IPS-18c (cell line): ENCODE data around the gene NRTN.
"Not testable (repeated sequence)": the region's sequence is repeated elsewhere in the genome, so short reads cannot be mapped to it uniquely, and the experiment has no call there.

ENCODE experiments used
- H3K4me3 ChIP-seq: 2 replicates; pipeline ENCODE4 v1.7.0; 2013; ENCODE audit warnings: low read depth, mild to moderate bottlenecking, low read length, moderate library complexity; ENCODE audit not compliant: insufficient read depth
- H3K9me3 ChIP-seq: one replicate; pipeline ENCODE4 v1.6.1; 2013; ENCODE audit warnings: mild to moderate bottlenecking, low read length, moderate library complexity; ENCODE audit not compliant: control insufficient read depth, insufficient read depth

The NRTN gene

DNA sequence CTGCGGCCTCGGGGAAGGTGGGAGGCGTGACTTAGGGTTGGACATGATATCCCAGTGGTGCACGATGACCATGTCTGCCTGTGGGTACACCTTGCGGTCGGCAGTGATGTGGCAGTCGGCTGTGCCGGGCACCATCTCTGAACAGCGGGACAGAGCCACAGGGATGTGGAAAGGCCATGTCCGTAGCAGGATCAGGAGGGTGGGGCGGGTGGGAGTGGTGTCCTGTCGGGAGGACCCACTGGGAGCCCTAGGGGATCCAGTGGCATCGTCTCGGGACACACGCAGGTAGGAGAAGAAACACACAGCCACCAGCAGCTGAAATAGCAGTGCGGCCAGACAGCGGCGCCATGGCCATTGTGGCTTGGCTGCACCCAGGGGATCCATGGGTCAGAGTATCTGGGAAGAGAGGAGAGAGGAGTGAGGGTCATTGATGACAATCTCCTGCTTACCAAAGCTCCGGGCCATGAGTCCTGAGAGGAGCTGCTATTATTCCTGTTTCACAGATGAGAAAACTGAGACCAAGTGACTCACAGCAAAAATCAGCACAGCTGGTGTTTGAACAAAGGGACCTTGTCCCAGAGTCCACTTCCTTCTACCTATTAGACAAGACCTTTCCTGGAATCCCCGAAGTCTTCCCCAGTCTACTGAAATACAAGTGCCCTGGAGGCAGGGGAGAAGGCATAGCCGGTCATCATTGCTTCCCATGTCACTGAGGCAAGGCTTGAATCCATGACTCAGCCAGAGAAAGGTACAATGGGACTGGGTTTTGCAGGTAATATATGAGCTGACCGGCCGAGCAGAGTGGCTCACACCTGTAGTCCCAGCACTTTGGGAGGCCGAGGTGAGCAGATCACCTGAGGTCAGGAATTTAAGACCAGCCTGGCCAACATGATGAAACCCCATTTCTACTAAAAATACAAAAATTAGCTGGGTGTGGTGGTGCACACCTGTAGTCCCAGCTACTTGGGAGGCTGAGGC is 39.9 kb downstream of the NRTN start:
- H3K4me3 ChIP-seq, result no peak overlapping the region
- H3K9me3 ChIP-seq, result peaks cover 3% of the 10 kb centered on the region

DNA sequence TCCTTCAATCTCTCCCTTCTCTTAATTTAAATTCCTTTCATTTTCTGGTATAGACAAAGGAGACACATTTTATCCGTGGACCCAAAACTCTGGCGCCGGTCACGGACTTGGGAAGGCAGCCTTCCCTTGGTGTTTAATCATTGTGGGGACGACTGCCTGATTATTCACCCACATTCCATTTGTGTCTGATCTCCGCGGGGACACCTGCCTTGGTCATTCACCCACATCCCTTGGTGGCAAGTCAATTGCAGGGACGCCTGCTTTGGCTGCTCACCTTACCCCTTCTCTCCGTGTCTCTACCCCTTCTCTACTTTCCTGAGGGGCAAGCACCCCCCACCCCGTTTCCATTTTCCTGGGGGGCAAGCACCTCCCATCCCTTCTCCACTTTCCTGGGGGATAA is 43.0 kb downstream of the NRTN start:
- H3K4me3 ChIP-seq, H3K9me3 ChIP-seq: not testable (repeated sequence)

DNA sequence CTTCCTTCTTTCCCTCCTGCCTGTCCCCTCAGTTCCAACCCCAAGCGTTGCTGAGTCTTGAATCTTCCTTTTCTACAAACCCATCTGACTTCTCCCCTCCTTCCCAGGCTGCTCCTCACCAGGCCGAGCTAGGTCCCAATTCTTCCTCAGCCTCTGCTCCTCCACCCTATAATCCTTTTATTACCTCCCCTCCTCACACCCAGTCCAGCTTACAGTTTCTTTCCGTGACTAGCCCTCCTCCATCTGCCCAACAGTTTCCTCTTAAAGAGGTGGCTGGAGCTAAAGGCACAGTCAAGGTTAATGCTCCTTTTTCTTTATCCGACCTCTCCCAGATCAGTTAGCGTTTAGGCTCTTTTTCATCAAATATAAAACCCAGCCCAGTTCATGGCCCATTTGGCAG is 43.8 kb downstream of the NRTN start:
- not testable (repeated sequence) for H3K4me3 ChIP-seq, H3K9me3 ChIP-seq

GRCh38 chr19:5850189-5850588 is 45.3 kb downstream of the NRTN start:
- Histone ChIP-seq H3K4me3 (no peak overlapping the region), H3K9me3 (peaks cover 3% of the 10 kb centered on the region)

GRCh38 chr19:5850743-5851293 is 46.0 kb downstream of the NRTN start:
- Histone ChIP-seq H3K4me3 (no peak overlapping the region), H3K9me3 (peaks cover 3% of the 10 kb centered on the region)

- Histone ChIP-seq H3K4me3 (no peak within 1 kb of the TSS), H3K9me3 (peaks cover 3% of the 10 kb centered on the region)
Observed at GRCh38 chr19:5851302-5851701, 46.4 kb downstream of the NRTN start, which contains the start of gene FUT3. Gene FUT3 (minus strand): TSS chr19:5851449.

GRCh38 chr19:5854121-5854520 is 49.3 kb downstream of the NRTN start:
- not testable (repeated sequence) for H3K4me3 ChIP-seq

DNA sequence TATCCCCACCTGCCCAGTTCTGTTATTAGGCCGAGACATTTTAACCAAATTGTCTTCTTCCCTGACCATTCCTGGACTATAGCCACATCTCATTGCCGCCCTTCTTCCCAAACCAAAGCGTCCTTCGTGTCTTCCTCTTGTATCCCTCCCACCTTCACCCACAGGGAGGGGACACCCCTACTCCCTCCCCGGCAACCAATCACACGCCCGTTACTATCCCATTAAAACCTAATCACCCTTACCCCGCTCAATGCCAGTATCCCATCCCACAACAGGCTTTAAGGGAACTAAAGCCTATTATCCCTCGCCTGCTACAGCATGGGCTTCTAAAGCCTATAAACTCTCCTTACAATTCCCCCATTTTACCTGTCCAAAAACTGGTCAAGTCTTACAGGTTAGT is 50.3 kb downstream of the NRTN start:
- not testable (repeated sequence) for H3K9me3 ChIP-seq, H3K4me3 ChIP-seq

More at GRCh38 chr19:5854121-5854520, 49.3 kb downstream of the NRTN start:
- H3K9me3 ChIP-seq, result not testable (repeated sequence)

GRCh38 chr19:5857203-5858081 is 52.6 kb downstream of the NRTN start:
- Histone ChIP-seq H3K4me3 (no peak overlapping the region), H3K9me3 (no peaks in the 10 kb centered on the region)

GRCh38 chr19:5863030-5863665 is 58.3 kb downstream of the NRTN start:
- no peaks in the 10 kb centered on the region for H3K9me3 ChIP-seq
- H3K4me3 ChIP-seq, result no peak overlapping the region

DNA sequence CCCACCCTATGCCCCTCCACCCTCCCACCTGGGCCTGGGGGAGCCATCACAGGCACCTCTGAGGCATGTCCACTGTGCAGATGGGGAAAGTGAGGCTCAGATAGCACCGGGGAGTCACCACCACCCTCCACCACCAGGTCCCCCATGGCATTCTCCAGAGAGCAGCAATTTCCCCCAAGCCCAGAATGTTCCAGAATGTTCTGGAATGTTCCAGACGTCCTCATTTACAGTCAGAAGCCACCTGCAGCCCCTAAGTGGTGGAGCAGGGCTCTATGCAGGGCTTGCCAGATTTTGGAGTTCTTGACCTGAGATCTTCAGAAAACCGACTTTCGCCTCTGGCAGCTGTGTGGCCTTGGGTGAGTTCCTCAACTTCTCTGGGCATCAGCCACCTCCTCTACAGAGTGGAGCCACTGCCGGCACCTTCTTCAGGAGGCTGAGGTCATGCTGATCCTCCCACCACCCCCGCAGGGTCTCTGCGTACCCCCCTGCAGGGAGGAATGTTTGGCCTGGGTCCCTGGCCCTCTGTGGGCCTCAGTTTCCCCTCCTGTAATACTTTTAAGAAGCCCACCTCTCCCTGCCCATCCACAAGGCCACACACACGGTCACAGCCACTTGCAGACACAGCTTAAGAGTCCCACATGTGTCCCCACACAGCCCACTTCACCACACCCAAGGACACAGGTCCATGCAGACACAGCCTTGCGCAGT is 59.3 kb downstream of the NRTN start:
- Histone ChIP-seq H3K9me3 (no peaks in the 10 kb centered on the region), H3K4me3 (no peak overlapping the region)

DNA sequence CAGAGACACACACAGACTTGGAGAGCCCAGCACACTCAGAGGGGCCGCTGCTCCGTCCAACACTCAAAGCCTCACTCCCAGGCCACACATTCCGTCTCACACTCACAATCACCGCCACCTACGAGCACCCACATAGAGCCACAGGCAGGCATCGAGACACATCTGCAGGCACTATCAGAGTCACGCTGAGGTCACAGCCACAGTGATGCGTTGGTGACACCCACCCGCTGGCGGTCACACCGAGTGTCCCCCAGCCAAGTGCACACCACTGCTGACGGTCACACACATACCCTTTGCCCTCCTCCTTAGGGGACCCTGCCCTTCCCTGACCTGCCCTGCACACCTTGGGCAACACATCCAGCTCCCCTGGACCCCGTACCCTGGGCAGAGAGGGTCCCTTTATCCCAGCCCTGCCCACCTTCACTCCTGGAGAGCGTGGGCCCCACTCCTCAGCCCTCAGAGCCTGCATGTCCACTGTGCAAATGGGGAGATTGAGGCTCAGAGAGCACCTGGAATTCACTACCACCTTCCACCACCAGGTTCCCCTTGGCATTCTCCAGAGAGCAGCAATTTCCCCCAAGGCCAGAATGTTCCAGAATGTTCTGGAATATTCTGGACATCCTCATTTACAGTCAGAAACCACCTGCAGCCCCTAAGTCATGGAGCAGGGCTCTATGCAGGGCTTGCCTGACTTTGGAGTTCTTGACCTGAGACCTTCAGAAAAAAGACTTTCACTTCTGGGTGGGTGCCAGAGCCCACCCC is 60.0 kb downstream of the NRTN start:
- no peak overlapping the region for H3K4me3 ChIP-seq
- no peaks in the 10 kb centered on the region for H3K9me3 ChIP-seq

- Histone ChIP-seq H3K4me3 (no peak overlapping the region), H3K9me3 (no peaks in the 10 kb centered on the region)
Observed at GRCh38 chr19:5865772-5866171, 60.9 kb downstream of the NRTN start.

- no peaks in the 10 kb centered on the region for H3K9me3 ChIP-seq
- no peak overlapping the region for H3K4me3 ChIP-seq
Observed at GRCh38 chr19:5867201-5868136, 62.6 kb downstream of the NRTN start.

- Histone ChIP-seq H3K9me3 (no peaks in the 10 kb centered on the region), H3K4me3 (no peak overlapping the region)
Observed at GRCh38 chr19:5870986-5871394, 66.1 kb downstream of the NRTN start.
